Mesothelial cell of epicardium (in vitro differentiated cells): ENCODE data around the gene MCCC2. TPM values are rescaled to one million over a fixed set of nuclear protein-coding genes. Genes with fewer than 3 reads are reported as not detected.

Experiments
- DNase-seq, 2 experiments: peaks; one replicate each; pipeline ENCODE4 v3.0.0; 2021; ENCODE audit warnings: low spot score in 2 of 2; ENCODE audit not compliant: unreplicated experiment in 2 of 2
- H3K27ac Mint-ChIP-seq: 2 replicates; pipeline ENCODE4 v1.8.0; 2021; ENCODE audit warnings: mixed read lengths
- H3K27me3 Mint-ChIP-seq: 2 replicates; pipeline ENCODE4 v1.8.0; 2021; ENCODE audit warnings: low read depth, mixed read lengths
- H3K36me3 Mint-ChIP-seq: 2 replicates; pipeline ENCODE4 v1.8.0; 2021; ENCODE audit warnings: mixed read lengths
- H3K4me1 Mint-ChIP-seq: 2 replicates; pipeline ENCODE4 v1.8.0; 2021; ENCODE audit warnings: mixed read lengths
- H3K4me3 Mint-ChIP-seq: 2 replicates; pipeline ENCODE4 v1.8.0; 2021; ENCODE audit warnings: mild to moderate bottlenecking, moderate library complexity, mixed read lengths
- H3K9me3 Mint-ChIP-seq: 2 replicates; pipeline ENCODE4 v1.8.0; 2021; ENCODE audit warnings: mixed read lengths
- CTCF ChIP-seq: fragments of 200-600 bp; sonication (generic); IDR thresholded peaks from one replicate; pipeline ENCODE4 v1.5.0; 2021; ENCODE audit warnings: antibody characterized with exemption; ENCODE audit not compliant: unreplicated experiment
- total RNA-seq: library from RNA; stranded (reverse); gene quantifications from 3 replicates; pipeline ENCODE4 v1.2.1, GENCODE V29; 2021

The MCCC2 gene
- total RNA-seq, 1 donor from 2014 or later = 44.6 TPM

GRCh38 chr5:71586052-71586940, 844 bp upstream of the MCCC2 start:
- H3K36me3 Mint-ChIP-seq = peaks cover 2% of the 10 kb centered on the region
- no peak for DNase-seq
- H3K27ac Mint-ChIP-seq = peak overlapping the region; percentile 99
- TF ChIP-seq CTCF = no peak
- H3K9me3 Mint-ChIP-seq = no peaks in the 10 kb centered on the region
- peak overlapping the region; percentile 87 for H3K4me3 Mint-ChIP-seq
- no peaks in the 10 kb centered on the region for H3K27me3 Mint-ChIP-seq
- peaks cover 19% of the 10 kb centered on the region for H3K4me1 Mint-ChIP-seq

- Mint-ChIP-seq H3K27ac (peak overlapping the region; percentile 99), H3K27me3 (no peaks in the 10 kb centered on the region), H3K36me3 (peaks cover 2% of the 10 kb centered on the region), H3K4me1 (peaks cover 19% of the 10 kb centered on the region), H3K9me3 (no peaks in the 10 kb centered on the region), H3K4me3 (peak overlapping the region; percentile 87)
- no peak for DNase-seq
- TF ChIP-seq CTCF = no peak
Measured at GRCh38 chr5:71587766-71588532, 809 bp downstream of the MCCC2 start.

- peaks cover 2% of the 10 kb centered on the region for H3K36me3 Mint-ChIP-seq
Measured at GRCh38 chr5:71588533-71588885, 1.4 kb downstream of the MCCC2 start.

GRCh38 chr5:71589903-71590302, 2.8 kb downstream of the MCCC2 start:
- Mint-ChIP-seq H3K9me3 (no peaks in the 10 kb centered on the region), H3K4me3 (no peak overlapping the region), H3K4me1 (peaks cover 19% of the 10 kb centered on the region), H3K27me3 (no peaks in the 10 kb centered on the region), H3K27ac (no peak overlapping the region), H3K36me3 (no peaks in the 10 kb centered on the region)
- no peak for TF ChIP-seq CTCF
- no peak for DNase-seq

More at GRCh38 chr5:71588533-71588885, 1.4 kb downstream of the MCCC2 start:
- DNase-seq = no peak
- TF ChIP-seq CTCF = no peak
- no peak overlapping the region for H3K27ac Mint-ChIP-seq
- peaks cover 19% of the 10 kb centered on the region for H3K4me1 Mint-ChIP-seq
- H3K27me3 Mint-ChIP-seq = no peaks in the 10 kb centered on the region
- no peaks in the 10 kb centered on the region for H3K9me3 Mint-ChIP-seq
- H3K4me3 Mint-ChIP-seq = peak overlapping the region; percentile 87

GRCh38 chr5:71591100-71591499, 4.0 kb downstream of the MCCC2 start:
- Mint-ChIP-seq H3K27me3 (no peaks in the 10 kb centered on the region), H3K36me3 (peaks cover 3% of the 10 kb centered on the region), H3K4me1 (peaks cover 19% of the 10 kb centered on the region), H3K9me3 (no peaks in the 10 kb centered on the region), H3K4me3 (no peak overlapping the region), H3K27ac (no peak overlapping the region)
- TF ChIP-seq CTCF = no peak
- no peak for DNase-seq
